B cell (primary cell): ENCODE results near the gene SLC50A1. TPM values are rescaled to one million over a fixed set of nuclear protein-coding genes. Genes with fewer than 3 reads are reported as not detected.

Source experiments
- ATAC-seq: fragments of 200-7000 bp; cut with Tn5 transposase; one replicate; pipeline ENCODE4 v1.10.0; 2021; ENCODE audit warnings: low read depth, mild to moderate bottlenecking, moderate number of reproducible peaks, moderate library complexity
- CTCF ChIA-PET: fragments of 350-600 bp; sonication (Branson Sonifier 250); formaldehyde crosslinking; loops from one replicate; lab custom pipeline; 2021; ENCODE audit warnings: antibody characterized with exemption, inconsistent platforms; lab: Charles Lee
- POLR2A ChIA-PET: fragments of 350-600 bp; sonication (Branson Sonifier 250); formaldehyde crosslinking; loops from one replicate; lab custom pipeline; 2021; ENCODE audit warnings: antibody characterized with exemption; lab: Charles Lee
- DNase-seq: peaks from one replicate; pipeline ENCODE4 v3.0.0; 2013
- H2AFZ ChIP-seq: 2 replicates; pipeline ENCODE4 v1.6.1; 2012; ENCODE audit warnings: mild to moderate bottlenecking, low read depth, low read length; ENCODE audit not compliant: insufficient read depth, poor library complexity, severe bottlenecking
- H3K27ac ChIP-seq, 2 donors: 1 replicate in 1 of 2; 2 replicates in 1 of 2; pipeline ENCODE4 v1.5.1; 2012 to 2013; ENCODE audit warnings: low read length in 2 of 2, mild to moderate bottlenecking in 2 of 2, moderate library complexity in 1 of 2
- H3K27me3 ChIP-seq, 4 experiments: fragments of 200-600 bp in 1 of 4; sonication (generic) in 1 of 4; replicated peaks in 1 of 4; 1 replicate in 2 of 4; 2 replicates in 2 of 4; pipeline versions ENCODE4 v1.6.1 to v1.7.0; 2013 to 2016; ENCODE audit warnings: low read length in 3 of 4, mild to moderate bottlenecking in 2 of 4, mixed read lengths in 1 of 4, moderate library complexity in 1 of 4; ENCODE audit not compliant: insufficient read depth in 4 of 4, control insufficient read depth in 3 of 4; ENCODE audit errors: control extremely low read depth in 1 of 4
- H3K36me3 ChIP-seq, 2 experiments: replicated peaks in 1 of 2; 1 replicate in 1 of 2; 2 replicates in 1 of 2; pipeline versions ENCODE4 v1.6.1 to v1.7.1; 2013; ENCODE audit warnings: low read length in 1 of 2; ENCODE audit not compliant: insufficient read depth in 2 of 2, control insufficient read depth in 1 of 2; ENCODE audit errors: control extremely low read depth in 1 of 2, extremely low read depth in 1 of 2
- H3K4me1 ChIP-seq, 2 donors: fragments of 200-600 bp in 1 of 2; sonication (generic) in 1 of 2; 1 replicate in 1 of 2; 2 replicates in 1 of 2; pipeline versions ENCODE4 v1.5.1 to v1.6.1; 2013 to 2017; ENCODE audit warnings: low read length in 2 of 2; ENCODE audit not compliant: control insufficient read depth in 2 of 2, insufficient read depth in 2 of 2
- H3K4me2 ChIP-seq: replicated peaks from 2 replicates; pipeline ENCODE3; 2012; ENCODE audit warnings: mild to moderate bottlenecking, low read depth, low read length; ENCODE audit not compliant: poor library complexity, severe bottlenecking
- H3K4me3 ChIP-seq, 5 experiments: fragments of 200-600 bp in 1 of 5; sonication (generic) in 1 of 5; 1 replicate in 3 of 5; 2 replicates in 2 of 5; pipeline versions ENCODE4 v1.5.1 to v1.7.0; 2011 to 2016; ENCODE audit warnings: low read length in 4 of 5, mild to moderate bottlenecking in 4 of 5, low read depth in 2 of 5, control low read depth in 1 of 5, moderate library complexity in 1 of 5; ENCODE audit not compliant: insufficient read depth in 1 of 5; ENCODE audit errors: control extremely low read depth in 1 of 5, extremely low read depth in 1 of 5
- H3K79me2 ChIP-seq: fragments of 200-600 bp; sonication (generic); one replicate; pipeline ENCODE4 v1.6.0; 2016; ENCODE audit warnings: low read length; ENCODE audit not compliant: control insufficient read depth, insufficient read depth
- H3K9ac ChIP-seq: fragments of 200-600 bp; sonication (generic); 2 replicates; pipeline ENCODE4 v1.6.1; 2017; ENCODE audit warnings: mild to moderate bottlenecking, low read length, moderate library complexity
- H3K9me3 ChIP-seq, 3 donors: one replicate each; pipeline versions ENCODE4 v1.6.1 to v1.7.1; 2013; ENCODE audit warnings: low read length in 2 of 3; ENCODE audit not compliant: control insufficient read depth in 2 of 3, insufficient read depth in 1 of 3; ENCODE audit errors: control extremely low read depth in 1 of 3
- H4K20me1 ChIP-seq: 2 replicates; pipeline ENCODE4 v1.6.0; 2012; ENCODE audit warnings: mild to moderate bottlenecking, low read length; ENCODE audit not compliant: insufficient read depth, control insufficient read depth, poor library complexity, severe bottlenecking
- H3K27ac Mint-ChIP-seq: one replicate; pipeline ENCODE4 v1.8.0; 2021; ENCODE audit warnings: mixed read lengths
- H3K27me3 Mint-ChIP-seq: one replicate; pipeline ENCODE4 v1.8.0; 2021; ENCODE audit warnings: mixed read lengths
- H3K4me1 Mint-ChIP-seq: one replicate; pipeline ENCODE4 v1.8.0; 2021; ENCODE audit warnings: mixed read lengths
- H3K4me3 Mint-ChIP-seq: one replicate; pipeline ENCODE4 v1.8.0; 2021; ENCODE audit warnings: mixed read lengths
- H3K9me3 Mint-ChIP-seq: one replicate; pipeline ENCODE4 v1.8.0; 2022; ENCODE audit warnings: mixed read lengths; ENCODE audit not compliant: insufficient read depth
- CTCF ChIP-seq: fragments of 200-600 bp; IDR thresholded peaks from one replicate; pipeline ENCODE4 v1.8.0; 2022; ENCODE audit warnings: antibody characterized with exemption, mild to moderate bottlenecking
- EZH2 ChIP-seq: IDR thresholded peaks from 2 replicates; pipeline ENCODE4 v1.6.1; 2012; ENCODE audit warnings: borderline replicate concordance, low read depth, mild to moderate bottlenecking, moderate library complexity, low read length; ENCODE audit not compliant: insufficient read depth, poor library complexity, severe bottlenecking
- WGBS: methylation state at CpG from one replicate; pipeline ENCODE4 v1.1.5; 2013; ENCODE audit warnings: missing lambda C conversion rate; ENCODE audit not compliant: insufficient coverage; 5-methylcytosine and 5-hydroxymethylcytosine counted together
- intact Hi-C: fragments of 100-400 bp; cut with micrococcal nuclease; formaldehyde crosslinking; loops from one replicate; pipeline ENCODE4 v1.10.0; 2022
- polyA plus RNA-seq: library from polyadenylated mRNA; depleted of rRNA; stranded (reverse); fragments of >200 nt; gene quantifications from 2 replicates; pipeline ENCODE4 v1.2.3, GENCODE V29; 2012
- total RNA-seq, 2 donors: library from RNA; stranded (reverse); fragments of 120-200 nt in 1 of 2; gene quantifications; 1 replicate in 1 of 2; 2 replicates in 1 of 2; pipeline versions ENCODE4 v1.2.3 to v1.2.4, GENCODE V29; 2013 to 2022

The SLC50A1 gene
- total and polyA plus RNA-seq, 2 donors (not counting 1 experiment from before 2014, with no cell fraction given): 62.8 to 86.8 TPM

GRCh38 chr1:155137154-155137949 is 1.7 kb downstream of the SLC50A1 start:
- 90% methylated on average over 2 of the region's 6 CpGs for WGBS
- H2AFZ ChIP-seq: no peak overlapping the region
- H3K27me3 ChIP-seq: no peaks in the 10 kb centered on the region
- H3K4me2 ChIP-seq: peak overlapping the region; percentile 84
- H3K4me1 ChIP-seq: peaks cover 22 to 29% of the 10 kb centered on the region in 2 donors
- ChIA-PET POLR2A (interaction anchor here (0.6 to 2.6 kb wide), 2 partner anchors 13 to 138 kb away, joined by 3 to 21 read pairs; no protein-coding TSS in a partner anchor), CTCF (interaction anchor here (1.0 to 5.3 kb wide), 7 partner anchors 11 to 52 kb away, joined by 3 to 51 read pairs (median 4); partner anchors contain the start of gene KRTCAP2)
- peaks cover 9% of the 10 kb centered on the region for H4K20me1 ChIP-seq
- ATAC-seq (no peak), DNase-seq (no peak)
- TF ChIP-seq EZH2 (no peak), CTCF (no peak)
- peak overlapping the region; percentile 98 for H3K27ac Mint-ChIP-seq
- intact Hi-C loops: no loop called here
- peaks cover 48% of the 10 kb centered on the region for H3K4me1 Mint-ChIP-seq
- peaks cover 0 to 5% of the 10 kb centered on the region in 2 experiments for H3K36me3 ChIP-seq
- peak overlapping the region; percentile 100 for H3K4me3 Mint-ChIP-seq
- peak overlapping the region; percentile 60 to 99 (median 92) for H3K4me3 ChIP-seq
- no peaks in the 10 kb centered on the region for H3K9me3 Mint-ChIP-seq
- H3K79me2 ChIP-seq: peaks cover 33% of the 10 kb centered on the region
- H3K27ac ChIP-seq: peak overlapping the region; percentile 99 to 100
- H3K27me3 Mint-ChIP-seq: no peaks in the 10 kb centered on the region
- H3K9me3 ChIP-seq: no peaks in the 10 kb centered on the region
- peak overlapping the region; percentile 100 for H3K9ac ChIP-seq
